ENCODE data around the gene ATP7B.
"Not testable (repeated sequence)": the region's sequence is repeated elsewhere in the genome, so short reads cannot be mapped to it uniquely, and the experiment has no call there.

ATP7B gene

DNA sequence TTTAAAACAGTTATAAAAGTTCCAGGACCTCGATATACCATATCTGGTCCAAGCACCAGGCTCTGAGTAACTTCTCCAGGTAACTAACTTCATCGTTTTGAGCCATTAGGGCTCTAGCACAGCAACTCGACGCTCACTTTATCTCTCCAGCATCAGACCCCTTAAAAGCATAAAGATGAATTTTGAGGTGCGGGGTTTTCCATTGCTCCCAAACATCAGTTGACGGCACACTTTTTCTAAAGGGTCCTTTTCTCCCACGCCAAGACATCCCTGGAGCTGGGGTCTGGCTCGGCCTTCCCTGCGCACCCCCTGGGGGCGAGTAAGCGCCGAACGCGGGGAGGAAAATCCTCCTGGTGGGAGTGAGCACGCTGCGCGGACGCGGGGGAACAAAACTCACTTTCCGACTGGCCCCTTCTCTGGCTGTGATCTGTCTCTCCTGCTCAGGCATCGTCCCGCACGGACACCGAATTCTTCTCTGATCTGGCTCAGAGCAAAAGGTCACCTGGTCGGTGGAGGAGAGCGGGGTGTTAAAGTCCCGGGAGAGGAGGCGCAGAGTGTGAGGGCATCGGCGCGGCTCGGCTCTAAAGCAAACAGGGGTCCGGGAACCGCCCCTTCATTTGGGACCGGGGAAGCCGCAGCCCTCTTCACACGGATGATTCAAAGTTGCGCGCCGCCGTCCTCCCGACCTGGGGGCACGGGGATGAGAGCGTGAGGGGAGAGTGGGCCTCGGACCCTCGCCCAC is at the start of gene ATP7B:
ATP7B (minus strand) TSS at position 561 of the 742 bp plus-strand sequence; CDS start at position 448, 113 bp downstream.
- peak in 1 of 2 donors; percentile 8 for DNase-seq

DNA sequence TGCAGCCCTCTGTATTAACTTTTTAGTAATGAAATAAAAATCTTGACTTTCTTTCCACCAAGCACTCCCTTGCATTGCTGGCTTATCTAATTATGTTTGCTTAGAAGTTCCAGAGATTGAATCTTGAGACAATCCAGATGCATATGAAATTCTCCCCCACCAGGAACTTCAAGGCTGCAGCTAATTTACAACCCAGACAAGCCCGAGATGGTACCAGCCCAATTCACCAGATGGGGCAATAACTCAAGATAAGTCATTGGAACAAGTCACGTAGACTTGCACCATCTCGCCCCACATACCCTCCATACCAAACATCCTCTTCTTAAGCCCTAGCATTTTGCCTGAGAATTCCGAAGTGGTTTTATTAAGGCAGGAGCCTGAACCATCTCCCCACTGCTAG is 42.2 kb upstream of the ATP7B start:
- no peak for DNase-seq

DNA sequence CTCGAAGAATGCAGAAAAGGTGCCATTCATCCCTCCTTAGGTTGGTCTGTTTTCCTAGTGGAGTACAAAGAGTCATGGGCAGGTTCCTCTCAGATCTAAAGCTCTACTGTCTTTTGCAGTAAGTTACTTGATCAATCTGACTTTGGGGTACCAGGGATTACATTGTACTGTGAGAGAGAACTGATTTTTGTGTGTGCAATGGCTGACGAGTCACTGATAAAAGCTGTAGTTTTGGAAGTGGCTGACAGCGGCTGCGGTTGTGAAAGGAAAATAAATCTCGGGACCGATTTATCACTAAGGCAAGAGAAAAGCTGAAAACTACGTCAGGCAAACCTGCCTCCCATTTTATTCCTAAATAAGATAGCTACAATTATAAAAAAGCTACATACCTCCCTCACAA is 40.1 kb upstream of the ATP7B start:
- DNase-seq, result no peak

DNA sequence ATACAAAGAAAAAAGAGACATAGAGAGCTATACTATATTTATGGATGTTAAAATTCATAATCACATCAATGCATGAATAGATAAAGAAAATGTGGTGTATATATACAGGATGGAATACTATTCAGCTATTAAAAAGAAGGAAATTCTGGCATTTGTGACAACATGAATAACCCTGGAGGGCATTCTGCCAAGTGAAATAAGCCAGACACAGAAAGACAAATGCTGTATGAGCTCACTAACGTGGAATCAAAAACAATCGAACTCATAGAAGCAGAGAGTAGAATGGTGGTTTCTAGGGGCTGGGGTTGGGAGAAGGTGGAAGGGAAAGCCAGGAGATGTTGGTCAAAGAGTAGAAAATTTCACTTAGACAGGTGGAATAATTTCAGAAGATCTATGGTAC is 37.3 kb upstream of the ATP7B start:
- no peak for DNase-seq

DNA sequence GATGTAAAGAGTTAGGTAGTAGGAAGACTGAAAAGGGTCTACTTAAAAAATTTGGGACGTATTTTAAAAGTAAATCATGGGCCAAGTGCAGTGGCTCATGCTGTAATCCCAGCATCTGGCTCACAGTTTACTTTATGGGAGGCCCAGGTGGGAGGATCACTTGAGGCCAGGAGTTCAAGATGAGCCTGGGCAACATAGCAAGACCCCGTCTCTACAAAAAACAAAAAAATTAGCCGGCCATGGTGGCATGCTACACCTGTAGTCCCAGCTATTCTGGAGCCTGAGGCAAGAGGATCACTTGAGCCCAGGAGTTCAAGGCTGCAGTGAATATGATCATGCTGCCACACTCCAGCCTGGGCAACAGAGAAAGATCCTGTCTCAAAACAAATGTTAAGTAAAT is 36.2 kb upstream of the ATP7B start:
- DNase-seq, result no peak

DNA sequence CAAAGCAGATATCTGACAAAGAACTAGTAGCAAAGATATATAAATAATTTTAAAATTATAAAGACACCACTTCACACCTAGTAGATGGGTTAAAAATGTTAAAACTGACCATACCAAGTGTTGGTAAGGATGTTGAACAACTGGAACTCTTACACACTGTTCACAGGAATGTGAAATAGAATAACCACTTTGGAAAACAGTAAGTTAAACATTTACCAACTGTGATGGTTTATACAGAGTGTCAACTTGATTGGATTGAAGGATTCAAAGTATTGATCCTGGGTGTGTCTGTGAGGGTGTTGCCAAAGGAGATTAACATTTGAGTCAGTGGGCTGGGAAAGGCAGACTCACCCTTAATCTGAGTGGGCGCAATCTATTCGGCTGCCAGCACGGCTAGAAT is 32.4 kb upstream of the ATP7B start:
- no peak for DNase-seq

DNA sequence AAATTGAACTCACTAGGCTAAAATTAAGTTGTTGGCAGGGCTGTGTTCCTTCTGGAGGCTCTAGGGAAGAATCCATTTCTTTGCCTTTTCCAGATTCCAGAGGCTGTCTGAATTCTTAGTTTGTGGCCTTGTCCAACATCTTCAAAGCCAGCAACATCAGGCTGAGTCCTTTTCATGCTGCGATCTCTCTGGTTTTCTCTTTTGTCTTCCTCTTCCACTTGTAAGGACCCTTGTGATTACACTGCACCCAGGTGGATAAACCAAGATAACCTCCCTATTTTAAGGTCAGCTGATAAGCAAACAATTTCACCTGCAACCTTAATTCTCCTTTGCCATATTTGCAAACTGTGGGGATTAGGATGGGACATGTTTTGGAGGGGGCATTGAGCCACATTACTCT is 24.8 kb upstream of the ATP7B start:
- DNase-seq, result no peak

DNA sequence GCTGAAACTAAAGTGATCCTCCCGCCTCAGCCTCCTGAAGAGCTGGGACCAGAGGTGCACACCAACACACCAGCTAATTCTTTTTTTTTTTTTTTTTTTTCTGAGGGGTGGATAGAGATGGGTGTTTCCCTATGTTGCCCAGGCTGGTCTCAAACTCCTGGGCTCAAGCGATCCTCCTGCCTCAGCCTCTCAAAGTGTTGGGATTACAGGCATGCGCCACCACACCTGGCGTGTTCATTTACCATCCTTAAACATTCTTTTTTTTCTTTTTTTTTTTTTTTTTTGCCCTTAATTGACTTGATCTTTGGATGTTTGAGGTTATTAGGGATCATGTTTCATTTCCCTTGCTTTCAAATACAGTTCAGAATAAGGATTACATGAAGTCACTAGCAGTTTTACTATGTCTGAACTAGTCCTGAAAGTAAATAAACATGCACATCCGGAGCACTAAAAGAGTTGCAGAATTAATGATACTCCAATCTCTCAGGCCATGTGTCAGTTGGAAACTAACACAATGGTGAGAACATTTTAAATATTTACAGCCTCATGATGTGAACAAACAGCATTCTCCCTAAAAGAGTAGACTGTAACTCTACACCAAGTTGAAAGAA is 23.5 kb upstream of the ATP7B start:
- DNase-seq, result no peak

DNA sequence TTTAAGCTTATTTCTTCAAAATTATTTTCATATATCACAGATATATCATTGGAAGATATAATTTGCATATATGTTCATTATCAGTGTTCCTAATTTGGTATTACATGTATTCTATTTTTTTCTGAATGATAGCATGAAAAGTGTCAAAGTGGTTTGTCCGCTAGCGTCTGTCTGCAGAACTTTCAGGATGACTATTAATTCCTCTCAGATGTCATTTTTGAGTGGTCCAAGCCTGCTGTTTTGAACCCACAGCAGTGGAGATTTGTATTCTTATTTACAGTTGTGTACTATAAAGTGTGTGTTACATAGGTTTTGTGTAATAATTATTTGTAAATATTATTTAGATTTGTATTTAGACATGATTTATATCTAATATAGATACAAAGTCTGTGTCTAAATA is 21.8 kb upstream of the ATP7B start:
- DNase-seq, result no peak

DNA sequence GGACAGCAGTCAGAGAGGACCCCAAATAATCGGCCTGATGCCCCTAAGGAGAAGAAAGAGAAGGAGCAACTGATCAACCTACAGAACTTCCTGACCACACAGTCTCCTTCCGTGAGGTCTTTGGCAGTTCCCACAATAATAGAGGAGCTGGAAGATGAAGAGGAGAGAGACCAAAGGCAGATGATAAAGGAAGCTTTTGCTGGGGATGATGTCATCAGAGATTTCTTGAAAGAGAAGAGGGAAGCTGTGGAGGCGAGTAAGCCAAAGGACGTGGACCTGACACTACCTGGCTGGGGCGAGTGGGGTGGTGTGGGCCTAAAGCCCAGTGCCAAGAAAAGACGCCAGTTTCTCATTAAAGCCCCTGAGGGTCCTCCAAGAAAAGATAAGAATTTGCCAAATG is 19.2 kb upstream of the ATP7B start:
- DNase-seq, result not testable (repeated sequence)

DNA sequence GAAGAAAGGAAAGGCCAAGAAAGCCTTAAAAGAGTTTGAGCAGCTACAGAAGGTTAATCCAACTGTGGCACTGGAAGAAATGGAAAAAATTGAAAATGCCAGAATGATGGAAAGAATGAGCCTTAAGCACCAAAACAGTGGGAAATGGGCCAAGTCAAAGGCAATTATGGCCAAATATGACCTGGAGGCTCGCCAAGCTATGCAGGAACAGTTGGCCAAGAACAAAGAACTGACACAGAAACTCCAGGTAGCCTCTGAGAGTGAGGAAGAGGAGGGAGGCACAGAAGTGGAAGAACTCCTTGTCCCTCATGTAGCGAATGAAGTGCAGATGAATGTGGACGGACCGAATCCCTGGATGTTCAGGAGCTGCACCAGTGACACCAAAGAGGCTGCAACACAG is 18.3 kb upstream of the ATP7B start:
- DNase-seq, result no peak

DNA sequence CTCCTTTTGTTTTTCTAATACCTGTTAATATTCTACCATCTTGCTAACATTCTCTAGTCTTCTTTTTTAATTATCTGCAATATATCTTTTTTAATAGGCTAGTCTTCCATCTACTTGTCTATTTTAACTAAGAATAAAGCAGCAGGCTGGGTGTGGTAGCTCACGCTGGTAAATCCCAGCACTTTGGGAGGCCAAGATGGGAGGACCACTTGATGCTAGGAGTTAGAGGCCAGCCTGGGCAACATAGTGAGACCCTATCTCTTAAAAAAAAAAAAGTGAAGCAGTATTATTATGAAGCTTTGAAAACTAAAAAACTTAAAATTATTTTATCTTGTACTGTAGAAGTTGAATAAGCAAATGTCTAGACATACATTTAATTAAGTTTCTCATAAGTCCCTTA is 16.6 kb upstream of the ATP7B start:
- no peak for DNase-seq

DNA sequence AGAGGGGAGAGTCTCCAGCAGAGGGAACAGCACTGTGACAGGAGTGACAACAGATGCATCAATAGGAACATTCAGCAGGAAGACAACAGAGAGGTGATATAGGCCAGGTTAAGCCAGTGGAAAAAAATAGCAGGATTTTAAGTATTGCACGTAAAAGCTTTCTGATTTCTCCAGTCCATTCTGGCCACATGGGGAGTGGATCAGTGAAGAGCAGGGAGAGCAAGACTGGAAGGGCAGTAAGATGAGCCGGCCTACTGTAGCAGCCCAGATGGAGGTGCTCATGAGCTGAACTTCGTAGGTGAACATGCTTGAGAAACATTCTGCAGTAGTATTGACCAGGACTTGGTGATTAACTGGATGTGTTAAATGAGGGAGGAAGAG is 15.0 kb upstream of the ATP7B start:
- DNase-seq, result no peak

DNA sequence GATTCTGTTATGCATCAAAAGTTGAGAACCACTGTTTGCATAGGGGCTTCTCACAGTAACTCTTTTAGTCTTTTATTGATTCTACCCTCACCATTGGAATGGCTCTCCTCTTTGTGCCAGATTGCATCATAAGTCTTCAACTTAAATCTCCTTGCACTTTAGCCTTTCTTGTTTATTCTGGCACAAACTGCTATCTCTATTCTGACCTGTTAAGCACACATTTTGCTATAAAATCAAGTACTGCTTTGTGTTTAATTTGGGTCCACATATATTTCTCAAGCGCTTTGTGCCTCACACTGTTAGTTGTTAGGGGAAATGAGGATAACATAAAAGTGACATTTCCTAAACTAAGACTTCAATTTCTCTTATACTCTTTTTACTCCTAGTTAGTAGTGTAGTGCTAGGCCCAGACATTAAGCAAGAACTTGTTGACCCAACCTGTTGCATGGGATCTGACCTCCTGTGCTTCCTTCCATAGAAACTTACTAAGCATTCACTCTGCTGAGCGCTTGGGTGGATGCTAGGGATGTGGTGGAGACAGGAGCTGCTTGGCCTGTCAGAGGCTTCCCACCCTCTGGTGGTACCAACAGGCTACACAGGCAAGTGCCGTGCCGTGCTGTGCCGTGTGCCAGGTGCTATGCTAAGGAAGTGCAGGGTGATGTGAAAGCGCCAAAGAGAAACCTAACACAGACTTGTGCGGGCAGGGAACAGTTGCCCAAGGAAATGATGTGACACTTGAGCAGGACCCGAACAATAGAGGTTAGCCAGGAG is 14.4 kb upstream of the ATP7B start:
- no peak for DNase-seq

DNA sequence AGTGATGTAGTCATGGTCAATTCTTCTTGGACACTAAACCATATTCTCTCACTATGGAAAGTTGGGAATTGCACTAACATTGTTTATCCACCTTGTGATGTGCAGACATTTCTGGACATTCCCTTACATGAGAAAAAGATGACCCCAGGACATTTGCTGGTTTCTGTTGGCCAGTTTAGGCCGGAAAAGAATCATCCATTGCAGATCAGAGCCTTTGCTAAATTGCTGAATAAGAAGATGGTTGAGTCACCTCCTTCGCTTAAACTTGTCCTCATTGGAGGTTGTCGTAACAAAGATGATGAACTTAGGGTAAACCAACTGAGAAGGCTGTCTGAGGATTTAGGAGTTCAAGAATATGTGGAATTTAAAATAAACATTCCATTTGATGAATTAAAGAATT is 13.2 kb upstream of the ATP7B start, which contains the start of gene UTP14C:
UTP14C (plus strand) TSS at position 211 of the 400 bp plus-strand sequence. CDS start 4,114 bp downstream, outside the sequence.
- no peak for DNase-seq

DNA sequence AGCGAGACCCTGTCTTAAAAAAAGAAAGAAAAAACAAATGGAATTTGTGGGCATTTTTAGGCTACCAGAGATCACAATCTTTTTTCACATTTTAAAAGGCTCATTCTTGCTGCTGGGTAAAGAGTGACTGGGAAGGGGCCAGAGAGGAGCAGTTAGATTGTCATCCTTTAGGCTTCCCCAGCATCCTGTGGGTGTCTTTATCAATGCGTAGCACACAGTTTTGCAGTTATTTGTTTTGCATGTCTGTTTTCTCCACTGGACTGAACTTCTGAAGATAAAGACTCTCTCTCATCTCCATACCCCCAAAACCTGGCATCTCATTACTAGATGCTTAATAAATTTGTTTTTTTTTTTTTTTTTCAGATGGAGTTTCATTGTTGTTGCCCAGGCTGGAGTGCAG is 11.1 kb upstream of the ATP7B start:
- DNase-seq, result no peak

DNA sequence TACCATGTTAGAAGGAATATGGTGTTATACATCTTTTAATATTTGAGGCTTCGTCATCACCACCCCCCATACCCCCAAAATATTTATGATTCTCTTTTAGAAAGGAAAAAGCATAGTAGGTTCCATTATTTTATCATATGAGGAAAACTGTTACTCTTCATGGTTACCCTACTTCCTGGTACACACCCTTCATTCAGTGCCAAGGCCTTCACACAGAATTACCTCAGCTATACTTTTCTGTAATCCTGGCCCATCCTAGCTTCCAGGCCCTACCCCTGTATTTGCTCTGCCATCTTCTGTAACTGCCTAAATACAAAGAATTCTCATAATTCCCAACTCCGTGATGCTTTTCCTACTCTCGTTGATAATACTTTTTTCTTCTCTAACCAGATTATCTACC is 8.9 kb upstream of the ATP7B start:
- no peak for DNase-seq

DNA sequence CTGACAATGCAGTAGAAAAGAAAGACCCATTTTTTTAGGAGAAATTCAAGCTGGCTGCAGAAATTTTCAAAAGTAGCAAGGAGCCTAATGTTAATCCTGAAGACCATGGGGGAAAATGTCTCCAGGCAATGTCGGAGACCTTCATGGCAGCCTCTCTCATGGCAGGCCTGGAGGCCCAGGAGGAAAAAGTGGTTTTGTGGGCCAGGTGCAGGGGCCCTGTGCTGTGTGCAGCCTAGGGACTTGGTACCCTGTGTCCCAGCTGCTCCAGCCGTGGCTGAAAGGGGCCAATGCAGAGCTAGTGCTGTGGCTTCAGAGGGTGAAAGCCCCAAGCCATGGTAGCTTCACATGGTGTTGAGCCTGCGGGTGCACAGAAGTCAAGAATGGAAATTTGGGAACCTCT is 5.0 kb upstream of the ATP7B start:
- DNase-seq, result no peak

DNA sequence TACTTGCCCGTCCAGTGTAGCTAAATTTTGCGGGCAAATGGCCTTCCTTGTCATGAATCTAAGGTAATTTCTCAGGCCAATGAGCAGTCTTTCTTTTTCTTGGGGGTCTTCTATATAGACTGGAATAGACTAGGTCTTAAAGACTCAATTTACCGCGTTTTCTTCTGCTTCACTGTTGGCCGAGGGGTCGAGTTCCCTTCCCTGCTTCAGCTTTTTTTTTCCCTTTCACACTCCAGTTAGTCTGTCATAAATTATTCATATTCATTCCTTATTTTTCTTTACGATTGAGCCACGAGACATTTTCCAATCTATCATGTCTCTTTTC is 1.2 kb upstream of the ATP7B start:
- no peak for DNase-seq

DNA sequence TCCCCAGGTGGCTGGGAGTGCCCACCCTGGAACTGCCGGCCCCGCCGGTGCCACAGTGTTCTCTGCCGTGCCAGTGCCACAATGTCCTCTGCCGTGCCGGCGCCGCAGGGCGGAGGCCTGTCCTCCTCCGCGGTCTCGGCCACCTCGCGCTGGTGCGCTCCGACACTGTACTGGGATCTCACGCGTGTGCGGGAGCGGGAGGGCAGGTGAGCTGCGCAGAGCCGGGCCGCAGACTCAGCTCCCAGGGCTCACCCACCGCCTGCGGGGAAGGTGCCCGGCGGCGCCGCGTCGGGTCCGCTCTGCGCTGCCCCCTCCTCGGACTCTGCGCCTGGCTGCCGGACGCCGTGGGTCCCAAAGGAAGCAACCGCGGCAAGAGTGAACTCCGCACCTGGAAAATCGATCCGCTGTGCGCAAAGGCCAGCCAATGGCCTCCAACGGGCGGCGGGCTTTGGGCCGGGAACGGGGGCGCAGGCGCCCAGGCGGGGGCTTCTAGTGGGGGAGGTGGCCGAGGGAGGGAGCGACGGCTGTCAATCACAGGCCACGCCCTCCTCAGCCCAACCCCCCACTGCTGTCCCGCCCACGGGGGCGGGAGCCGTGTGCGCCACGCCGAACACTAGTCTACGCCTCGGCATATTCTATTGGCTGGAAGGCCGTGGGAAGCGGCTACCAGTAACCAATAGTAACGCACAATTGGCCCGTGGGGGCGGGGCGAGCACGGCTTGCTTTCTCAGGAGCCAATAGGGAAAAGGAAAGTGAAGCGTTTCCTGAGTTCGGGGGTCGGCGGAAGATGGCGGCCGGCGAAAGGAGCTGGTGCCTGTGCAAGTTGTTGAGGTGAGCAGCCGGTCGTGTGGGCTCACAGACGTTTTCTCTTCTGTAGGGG is 622 bp upstream of the ATP7B start, which contains the start of gene ALG11:
ALG11 (plus strand) TSS at position 767 of the 880 bp plus-strand sequence; CDS start at position 788, 21 bp downstream.
- DNase-seq, result peak; percentile 99 to 100

DNA sequence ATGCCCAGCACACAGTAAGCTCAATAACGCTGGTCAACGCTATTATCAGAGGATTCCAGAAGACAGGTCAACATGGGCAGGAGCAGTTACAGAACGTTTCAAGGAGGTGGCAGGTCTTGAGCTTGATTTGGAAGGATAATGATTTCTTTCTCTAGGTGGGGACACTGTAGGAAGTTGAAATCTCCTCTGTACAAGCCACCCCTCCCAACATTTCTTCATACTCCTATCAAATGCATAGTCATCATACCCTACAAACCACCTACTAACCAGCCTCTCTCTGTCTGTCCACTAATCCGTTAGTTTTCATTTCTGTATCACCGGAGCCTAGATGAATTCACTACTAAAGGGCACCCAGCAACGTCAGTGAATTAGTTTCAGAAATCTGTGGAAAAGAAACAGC is 1.3 kb downstream of the ATP7B start:
- DNase-seq, result no peak

DNA sequence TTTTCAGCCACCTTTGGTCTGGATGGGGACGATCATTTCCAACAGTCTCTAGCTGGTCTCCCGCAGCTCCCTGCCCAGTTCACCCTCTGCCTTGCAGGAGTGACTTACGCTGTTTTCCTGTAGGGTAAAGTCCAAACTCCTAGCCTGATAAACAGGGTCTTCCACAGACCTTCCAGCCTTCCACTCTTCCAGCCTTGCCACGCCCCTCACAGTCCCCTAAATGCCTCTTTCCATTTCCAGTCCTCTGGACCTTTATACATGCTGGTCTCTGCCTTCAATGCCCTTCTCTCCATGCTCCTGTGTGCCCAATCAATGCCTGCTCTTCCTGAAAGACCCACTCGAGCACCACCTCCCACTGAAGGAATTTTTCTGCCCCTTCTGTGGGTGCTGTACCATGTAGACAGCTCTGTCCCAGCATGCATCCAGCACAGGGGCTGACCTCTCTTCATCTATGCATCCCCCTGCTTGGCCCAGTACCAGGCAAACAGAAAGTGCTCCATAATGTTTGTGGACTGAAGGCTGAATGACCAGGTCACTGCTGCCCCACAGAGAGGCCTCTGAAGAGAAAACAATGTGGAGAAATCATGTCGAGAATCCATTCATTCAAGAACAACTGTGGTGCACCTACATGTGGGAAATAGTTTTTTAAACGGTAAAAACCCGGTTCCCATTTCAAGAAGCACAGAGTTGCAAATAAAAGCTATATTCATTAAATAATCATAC is 4.6 kb downstream of the ATP7B start:
- DNase-seq, result no peak
